CD14-positive monocyte (primary cell): ENCODE data around the gene CAST. TPM values are rescaled to one million over a fixed set of nuclear protein-coding genes. Genes with fewer than 3 reads are reported as not detected.

Source experiments
- DNase-seq, 3 donors: peaks; one replicate each; pipeline ENCODE4 v3.0.0-alpha.2; 2011 to 2022
- H2AFZ ChIP-seq: 2 replicates; pipeline ENCODE4 v1.6.0; 2012; ENCODE audit warnings: mild to moderate bottlenecking, low read depth, low read length, inconsistent platforms; ENCODE audit not compliant: insufficient read depth, poor library complexity, severe bottlenecking
- H3K27ac ChIP-seq, 2 donors: 1 replicate in 1 of 2; 2 replicates in 1 of 2; pipeline ENCODE4 v1.5.1; 2012 to 2013; ENCODE audit warnings: low read length in 2 of 2, control low read depth in 1 of 2, inconsistent platforms in 1 of 2, low read depth in 1 of 2, mild to moderate bottlenecking in 1 of 2
- H3K27me3 ChIP-seq, 2 donors: one replicate each; pipeline versions ENCODE4 v1.6.0 to v1.6.1; 2011 to 2013; ENCODE audit warnings: low read length in 2 of 2; ENCODE audit not compliant: control insufficient read depth in 2 of 2, insufficient read depth in 2 of 2
- H3K36me3 ChIP-seq, 2 donors: replicated peaks in 1 of 2; 1 replicate in 1 of 2; 2 replicates in 1 of 2; pipeline versions ENCODE4 v1.5.1 to v1.6.1; 2012 to 2013; ENCODE audit warnings: low read length in 2 of 2, control low read depth in 1 of 2, inconsistent platforms in 1 of 2, mild to moderate bottlenecking in 1 of 2; ENCODE audit not compliant: insufficient read depth in 2 of 2, control insufficient read depth in 1 of 2
- H3K4me1 ChIP-seq, 2 donors: 1 replicate in 1 of 2; 2 replicates in 1 of 2; pipeline versions ENCODE4 v1.5.1 to v1.6.1; 2012 to 2013; ENCODE audit warnings: low read length in 2 of 2, control low read depth in 1 of 2, inconsistent platforms in 1 of 2, mild to moderate bottlenecking in 1 of 2, moderate library complexity in 1 of 2; ENCODE audit not compliant: insufficient read depth in 2 of 2, control insufficient read depth in 1 of 2
- H3K4me2 ChIP-seq: replicated peaks from 2 replicates; pipeline ENCODE3; 2012; ENCODE audit warnings: low read length, moderate library complexity, mild to moderate bottlenecking; ENCODE audit not compliant: poor library complexity, severe bottlenecking; ENCODE audit errors: extremely low read depth
- H3K4me3 ChIP-seq, 3 experiments: fragments of 200-600 bp in 1 of 3; sonication (generic) in 1 of 3; replicated peaks in 1 of 3; 1 replicate in 2 of 3; 2 replicates in 1 of 3; pipeline ENCODE4 v1.5.1; 2011 to 2013; ENCODE audit warnings: low read length in 3 of 3, mild to moderate bottlenecking in 3 of 3, control low read depth in 2 of 3, low read depth in 2 of 3, inconsistent platforms in 1 of 3, moderate library complexity in 1 of 3
- H3K79me2 ChIP-seq: 2 replicates; pipeline ENCODE4 v1.6.0; 2012; ENCODE audit warnings: mild to moderate bottlenecking, control low read depth, inconsistent platforms, low read length, moderate library complexity; ENCODE audit not compliant: insufficient read depth
- H3K9ac ChIP-seq: 2 replicates; pipeline ENCODE4 v1.6.0; 2017; ENCODE audit warnings: low read length, mild to moderate bottlenecking; ENCODE audit not compliant: insufficient read depth, poor library complexity, severe bottlenecking
- H3K9me3 ChIP-seq, 2 donors: replicated peaks in 1 of 2; 1 replicate in 1 of 2; 2 replicates in 1 of 2; pipeline versions ENCODE4 v1.5.1 to v1.6.1; 2012 to 2013; ENCODE audit warnings: low read length in 2 of 2, control low read depth in 1 of 2; ENCODE audit not compliant: control insufficient read depth in 1 of 2, insufficient read depth in 1 of 2
- H4K20me1 ChIP-seq: 2 replicates; pipeline ENCODE4 v1.6.0; 2012; ENCODE audit warnings: mild to moderate bottlenecking, low read length, control low read depth, moderate library complexity; ENCODE audit not compliant: insufficient read depth
- H3K27ac Mint-ChIP-seq, 7 donors: one replicate each; pipeline ENCODE4 v1.8.0; 2020; ENCODE audit warnings: mild to moderate bottlenecking in 7 of 7, mixed read lengths in 7 of 7, moderate library complexity in 6 of 7, inconsistent platforms in 2 of 7
- H3K27me3 Mint-ChIP-seq, 3 donors: one replicate each; pipeline ENCODE4 v1.8.0; 2021 to 2022; ENCODE audit warnings: low read depth in 3 of 3, mild to moderate bottlenecking in 3 of 3, mixed read lengths in 3 of 3, moderate library complexity in 3 of 3, inconsistent platforms in 1 of 3
- H3K36me3 Mint-ChIP-seq, 2 donors: one replicate each; pipeline ENCODE4 v1.8.0; 2020; ENCODE audit warnings: mixed read lengths in 2 of 2, inconsistent platforms in 1 of 2, mild to moderate bottlenecking in 1 of 2
- H3K4me1 Mint-ChIP-seq: one replicate; pipeline ENCODE4 v1.8.0; 2020; ENCODE audit warnings: mild to moderate bottlenecking, mixed read lengths
- H3K4me3 Mint-ChIP-seq, 2 donors: one replicate each; pipeline ENCODE4 v1.8.0; 2020; ENCODE audit warnings: mild to moderate bottlenecking in 2 of 2, mixed read lengths in 2 of 2, moderate library complexity in 1 of 2
- H3K9me3 Mint-ChIP-seq, 7 donors: one replicate each; pipeline ENCODE4 v1.8.0; 2020 to 2022; ENCODE audit warnings: mixed read lengths in 7 of 7, mild to moderate bottlenecking in 6 of 7, moderate library complexity in 6 of 7, inconsistent platforms in 2 of 7
- CTCF ChIP-seq: fragments of 200-600 bp; IDR thresholded peaks from one replicate; pipeline ENCODE4 v1.8.0; 2022; ENCODE audit warnings: antibody characterized with exemption, mild to moderate bottlenecking
- WGBS: methylation state at CpG from one replicate; pipeline ENCODE4 v1.1.5; 2013; ENCODE audit warnings: missing lambda C conversion rate; ENCODE audit not compliant: insufficient coverage; 5-methylcytosine and 5-hydroxymethylcytosine counted together
- intact Hi-C, 2 donors: fragments of 100-400 bp; cut with micrococcal nuclease; formaldehyde crosslinking; loops; one replicate each; pipeline versions ENCODE4 v1.15.0 to v1.15.1; 2023
- polyA plus RNA-seq, 3 donors: library from polyadenylated mRNA; depleted of rRNA in 1 of 3; unstranded in 2 of 3; stranded (reverse) in 1 of 3; fragments of 300-500 nt in 2 of 3; fragments of >200 nt in 1 of 3; fragmentation: Illumina TruSeq in 2 of 3; gene quantifications; 1 replicate in 2 of 3; 2 replicates in 1 of 3; pipeline ENCODE4 v1.2.3, GENCODE V29; 2012 to 2021

The CAST gene
- polyA plus RNA-seq, 3 donors, result 49.6 to 125 (median 76.8) TPM

DNA sequence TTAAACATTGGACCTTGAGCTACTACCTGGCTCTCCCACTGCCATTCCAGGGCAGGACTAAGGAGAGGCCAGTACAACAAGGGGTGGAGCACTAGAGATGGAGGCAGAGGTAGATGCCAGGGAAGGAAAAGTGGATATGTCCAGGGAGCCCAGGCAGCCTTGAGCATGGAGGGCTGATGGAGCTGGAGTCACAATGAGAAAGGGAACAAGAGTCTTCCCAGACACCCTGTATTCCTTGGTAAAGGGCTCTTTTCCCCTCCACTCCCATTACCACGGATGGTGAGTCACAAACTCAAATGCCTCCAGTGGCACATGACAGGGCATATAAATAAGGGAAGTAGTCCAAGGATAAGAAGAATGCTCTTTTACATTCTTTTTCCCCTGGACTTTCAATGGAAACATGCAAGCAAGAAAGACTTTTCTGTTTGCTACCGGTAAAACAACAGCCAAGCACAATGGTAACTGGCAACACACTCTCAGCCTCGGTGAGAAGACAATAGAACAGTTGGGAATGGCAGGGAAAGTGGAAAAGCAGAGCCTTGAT lies 128.9 kb downstream of the CAST start:
- no peak for TF ChIP-seq CTCF
- Histone ChIP-seq H3K4me3 (no peak overlapping the region), H3K4me1 (peaks cover 7 to 9% of the 10 kb centered on the region in 2 donors), H2AFZ (no peak overlapping the region), H3K27me3 (no peaks in the 10 kb centered on the region), H3K27ac (peak overlapping the region in 1 of 2 donors; percentile 59), H4K20me1 (peaks cover 24% of the 10 kb centered on the region), H3K9ac (no peak overlapping the region), H3K9me3 (no peaks in the 10 kb centered on the region), H3K79me2 (peaks cover 3% of the 10 kb centered on the region), H3K36me3 (peaks cover 83 to 96% of the 10 kb centered on the region in 2 donors), H3K4me2 (no peak overlapping the region)
- no CpG with 5 or more reads among the region's 3 CpGs for WGBS
- Mint-ChIP-seq H3K4me3 (no peak overlapping the region), H3K27ac (peak overlapping the region; percentile 41 to 92 (median 81)), H3K9me3 (peaks cover 0 to 3% (median 0%) of the 10 kb centered on the region in 7 donors), H3K36me3 (peaks cover 75 to 90% of the 10 kb centered on the region in 2 donors), H3K4me1 (peaks cover 11% of the 10 kb centered on the region), H3K27me3 (no peaks in the 10 kb centered on the region)
- intact Hi-C loops, result no loop called here
- peak; percentile 35 to 77 (median 61) for DNase-seq

DNA sequence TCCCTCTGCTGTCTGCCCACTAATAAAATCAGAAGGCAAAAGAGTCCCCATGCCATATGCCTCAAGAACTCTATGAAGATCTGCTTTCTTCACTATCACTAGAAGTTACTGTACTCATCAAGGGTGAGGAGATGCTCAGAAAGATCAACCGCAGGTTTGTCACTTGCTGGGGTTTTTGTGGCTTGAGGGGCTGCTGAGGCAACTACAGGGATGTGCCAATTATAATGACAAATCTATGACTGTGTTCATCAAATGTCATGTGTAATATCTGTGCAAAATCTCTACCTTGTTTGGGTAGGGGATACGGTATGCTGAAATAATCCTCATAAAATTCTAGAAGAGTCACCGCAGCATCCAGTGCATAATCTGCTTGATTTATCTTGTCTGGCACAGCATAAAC lies 132.6 kb downstream of the CAST start:
- Histone ChIP-seq H2AFZ (no peak overlapping the region), H4K20me1 (peaks cover 39% of the 10 kb centered on the region), H3K4me2 (no peak overlapping the region), H3K9ac (no peak overlapping the region), H3K4me1 (peaks cover 7 to 9% of the 10 kb centered on the region in 2 donors), H3K9me3 (no peaks in the 10 kb centered on the region), H3K36me3 (peaks cover 80 to 99% of the 10 kb centered on the region in 2 donors), H3K4me3 (no peak overlapping the region), H3K79me2 (peaks cover 6% of the 10 kb centered on the region), H3K27ac (peak overlapping the region in 1 of 2 donors; percentile 32), H3K27me3 (no peaks in the 10 kb centered on the region)
- WGBS, result no CpG with 5 or more reads among the region's 3 CpGs
- Mint-ChIP-seq H3K27me3 (no peaks in the 10 kb centered on the region), H3K4me1 (peaks cover 11% of the 10 kb centered on the region), H3K4me3 (no peak overlapping the region), H3K36me3 (peaks cover 81 to 92% of the 10 kb centered on the region in 2 donors), H3K9me3 (peaks cover 0 to 6% (median 0%) of the 10 kb centered on the region in 7 donors), H3K27ac (no peak overlapping the region)
- intact Hi-C loops, result no loop called here
- DNase-seq, result no peak
- TF ChIP-seq CTCF, result no peak
